Coronary artery (tissue), 2 donors: ENCODE results near the gene EXTL1.

Source experiments
- DNase-seq: peaks from one replicate; pipeline ENCODE4 v3.0.0-alpha.2; 2017; ENCODE audit warnings: low spot score
- H3K27ac ChIP-seq, 2 donors: fragments of 200-600 bp; sonication (generic); one replicate each; pipeline ENCODE4 v1.5.1; 2016 to 2019
- H3K4me3 ChIP-seq: fragments of 200-600 bp; sonication (generic); 2 replicates; pipeline ENCODE4 v1.5.1; 2016; ENCODE audit warnings: mild to moderate bottlenecking, moderate library complexity
- CTCF ChIP-seq: fragments of 200-600 bp; sonication (generic); IDR thresholded peaks from one replicate; pipeline ENCODE4 v1.5.1; 2019; ENCODE audit warnings: antibody characterized with exemption

Gene EXTL1

GRCh38 chr1:26021647-26022403 lies at the start of gene EXTL1:
EXTL1 (plus strand) TSS chr1:26021775; CDS start chr1:26022647, 872 bp downstream.
- DNase-seq: no peak
- Histone ChIP-seq H3K4me3 (peak within 1 kb of the TSS; percentile 63), H3K27ac (peak within 1 kb of the TSS in 1 of 2 donors; percentile 65)
- TF ChIP-seq CTCF: no peak

- no peak overlapping the region for H3K27ac ChIP-seq
- TF ChIP-seq CTCF: no peak
- no peak overlapping the region for H3K4me3 ChIP-seq
- no peak for DNase-seq
Measured at GRCh38 chr1:25971811-25972180, 49.8 kb upstream of the EXTL1 start.

- no peak for DNase-seq
Measured at GRCh38 chr1:25973610-25974321, 47.8 kb upstream of the EXTL1 start.

GRCh38 chr1:25977801-25978200 lies 43.8 kb upstream of the EXTL1 start:
- TF ChIP-seq CTCF: no peak
- no peak overlapping the region for H3K27ac ChIP-seq
- no peak for DNase-seq
- no peak overlapping the region for H3K4me3 ChIP-seq

More at GRCh38 chr1:25973610-25974321, 47.8 kb upstream of the EXTL1 start:
- Histone ChIP-seq H3K4me3 (no peak overlapping the region), H3K27ac (no peak overlapping the region)
- no peak for TF ChIP-seq CTCF

- no peak overlapping the region for H3K4me3 ChIP-seq
- TF ChIP-seq CTCF: no peak
- H3K27ac ChIP-seq: no peak overlapping the region
Measured at GRCh38 chr1:25978403-25978802, 43.2 kb upstream of the EXTL1 start.

GRCh38 chr1:25979210-25979609 lies 42.4 kb upstream of the EXTL1 start:
- H3K4me3 ChIP-seq: no peak overlapping the region
- DNase-seq: no peak
- no peak overlapping the region for H3K27ac ChIP-seq
- no peak for TF ChIP-seq CTCF

More at GRCh38 chr1:25978403-25978802, 43.2 kb upstream of the EXTL1 start:
- DNase-seq: no peak

GRCh38 chr1:25985171-25985570 lies 36.4 kb upstream of the EXTL1 start:
- Histone ChIP-seq H3K4me3 (no peak overlapping the region), H3K27ac (no peak overlapping the region)
- no peak for DNase-seq
- no peak for TF ChIP-seq CTCF
